Activated T-cell treated with anti-CD3 and anti-CD28 coated beads, Interleukin-2, amount 50 U/mL, for 72 hours (primary cell): ENCODE results near the gene GALK2. TPM values are rescaled to one million over a fixed set of nuclear protein-coding genes. Genes with fewer than 3 reads are reported as not detected.

Source experiments
- ATAC-seq, 2 donors: fragments of 150-1000 bp; cut with Tn5 transposase; replicated peaks in 1 of 2; 2 replicates each; pipeline ENCODE4 v1.10.0; 2021; ENCODE audit warnings: moderate library complexity in 2 of 2, mild to moderate bottlenecking in 1 of 2
- DNase-seq, 2 donors: peaks; one replicate each; pipeline ENCODE4 v3.0.0; 2021 to 2022; ENCODE audit warnings: mixed read lengths in 1 of 2
- H3K27ac Mint-ChIP-seq: one replicate; pipeline ENCODE4 v1.8.0; 2022; ENCODE audit warnings: mild to moderate bottlenecking, moderate library complexity, mixed read lengths
- H3K27me3 Mint-ChIP-seq: one replicate; pipeline ENCODE4 v1.8.0; 2022; ENCODE audit warnings: low read depth, mixed read lengths
- H3K36me3 Mint-ChIP-seq, 2 donors: one replicate each; pipeline ENCODE4 v1.8.0; 2022; ENCODE audit warnings: mixed read lengths in 2 of 2, mild to moderate bottlenecking in 1 of 2; ENCODE audit not compliant: insufficient read depth in 2 of 2
- H3K4me1 Mint-ChIP-seq: one replicate; pipeline ENCODE4 v1.8.0; 2022; ENCODE audit warnings: low read depth, mixed read lengths
- H3K4me3 Mint-ChIP-seq, 2 donors: one replicate each; pipeline ENCODE4 v1.8.0; 2022; ENCODE audit warnings: mild to moderate bottlenecking in 2 of 2, mixed read lengths in 2 of 2, moderate library complexity in 2 of 2
- H3K9me3 Mint-ChIP-seq, 2 donors: one replicate each; pipeline ENCODE4 v1.8.0; 2022; ENCODE audit warnings: mixed read lengths in 2 of 2
- total RNA-seq, 2 donors: library from RNA; stranded (reverse); gene quantifications; one replicate each; pipeline ENCODE4 v1.2.3, GENCODE V29; 2022

Gene GALK2
- total RNA-seq: 10 to 100 TPM; 27.3 to 37.8 TPM

DNA sequence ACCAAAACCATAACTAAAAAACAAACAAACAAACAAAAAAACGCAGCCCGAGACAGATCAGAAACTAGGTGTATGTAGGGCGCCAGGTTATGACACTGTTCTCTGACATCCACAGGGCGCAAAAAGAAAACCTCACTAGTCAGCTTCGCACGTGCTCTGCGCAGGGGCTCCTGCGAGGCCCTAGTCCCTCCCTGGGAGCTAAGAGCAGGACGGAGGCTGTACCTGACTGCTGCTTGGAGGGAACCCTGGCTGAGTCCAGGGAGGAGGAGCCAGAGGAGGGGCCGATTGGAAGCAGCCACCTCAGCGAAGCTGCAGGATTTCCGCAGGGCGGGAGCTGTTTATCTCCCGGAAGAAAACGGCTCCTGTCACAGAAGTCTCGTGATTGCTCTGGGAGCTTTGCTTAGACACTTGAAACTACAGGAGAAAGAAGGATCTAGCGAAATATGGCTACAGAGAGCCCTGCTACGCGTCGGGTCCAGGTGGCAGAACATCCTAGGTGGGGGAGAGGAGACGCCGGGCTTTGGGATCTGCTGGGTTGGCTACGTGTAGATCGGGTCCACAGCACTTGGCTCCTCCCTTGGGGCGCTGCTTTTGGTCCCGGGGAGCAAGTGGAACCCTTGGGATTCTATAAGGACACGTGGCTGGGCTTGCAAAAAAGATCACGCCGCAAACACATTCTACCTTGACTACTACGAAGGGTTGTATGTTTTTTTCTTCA lies at the start of gene GALK2:
GALK2 (plus strand) TSS at position 368 of the 718 bp plus-strand sequence; CDS start at position 444, 76 bp downstream.
- no peaks in the 10 kb centered on the region for H3K9me3 Mint-ChIP-seq
- peaks cover 2% of the 10 kb centered on the region in 2 donors for H3K36me3 Mint-ChIP-seq
- peaks cover 37% of the 10 kb centered on the region for H3K4me1 Mint-ChIP-seq
- H3K27ac Mint-ChIP-seq: peak within 1 kb of the TSS; percentile 100
- H3K4me3 Mint-ChIP-seq: peak within 1 kb of the TSS; percentile 93 to 99
- no peaks in the 10 kb centered on the region for H3K27me3 Mint-ChIP-seq
- ATAC-seq (peak; percentile 100), DNase-seq (peak; percentile 79 to 83)

DNA sequence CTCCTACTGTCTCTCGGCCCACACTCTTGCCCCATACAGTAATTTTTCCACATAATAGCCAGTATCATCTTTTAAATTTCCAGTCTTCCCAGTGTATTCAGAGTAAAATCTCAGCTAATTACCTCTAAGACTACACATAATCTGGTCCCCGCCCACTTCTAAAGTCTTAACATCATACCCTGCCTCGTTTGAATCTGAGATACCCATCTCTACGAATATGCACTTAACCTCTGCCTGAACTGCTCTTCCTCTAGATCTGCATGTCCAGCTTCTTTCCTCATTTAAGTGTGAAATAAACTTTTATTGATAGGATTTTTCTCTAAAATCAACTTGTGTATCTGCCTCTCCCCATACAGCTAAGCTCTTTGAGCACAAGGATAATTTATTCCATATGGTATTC lies 49.2 kb upstream of the GALK2 start:
- Mint-ChIP-seq H3K27ac (no peak overlapping the region), H3K36me3 (peaks cover 5 to 9% of the 10 kb centered on the region in 2 donors), H3K4me3 (no peak overlapping the region), H3K4me1 (no peaks in the 10 kb centered on the region), H3K27me3 (no peaks in the 10 kb centered on the region), H3K9me3 (no peaks in the 10 kb centered on the region)
- DNase-seq: no peak
- ATAC-seq: no peak

DNA sequence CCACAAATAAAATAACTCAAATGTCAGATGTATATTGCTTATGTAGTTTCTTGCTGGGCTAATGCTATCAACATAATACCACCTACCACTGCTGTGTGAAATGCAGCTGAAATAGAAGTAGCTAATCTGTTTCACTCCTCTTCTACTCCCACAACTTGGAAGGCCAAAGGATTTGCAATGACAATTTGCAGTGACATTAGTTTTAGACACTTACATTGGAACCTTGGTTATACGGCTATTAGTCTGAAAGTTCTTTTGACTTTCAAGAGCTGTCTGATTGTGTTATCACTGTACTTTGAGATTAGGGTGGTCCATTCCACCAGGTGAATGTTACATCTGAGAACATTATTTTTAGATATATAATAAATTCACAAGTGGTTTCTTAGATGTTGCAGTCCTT lies 48.1 kb upstream of the GALK2 start:
- no peak overlapping the region for H3K4me3 Mint-ChIP-seq
- no peak for DNase-seq
- no peaks in the 10 kb centered on the region for H3K4me1 Mint-ChIP-seq
- no peak for ATAC-seq
- H3K27me3 Mint-ChIP-seq: no peaks in the 10 kb centered on the region
- no peak overlapping the region for H3K27ac Mint-ChIP-seq
- no peaks in the 10 kb centered on the region for H3K9me3 Mint-ChIP-seq
- peaks cover under 1 to 5% of the 10 kb centered on the region in 2 donors for H3K36me3 Mint-ChIP-seq

DNA sequence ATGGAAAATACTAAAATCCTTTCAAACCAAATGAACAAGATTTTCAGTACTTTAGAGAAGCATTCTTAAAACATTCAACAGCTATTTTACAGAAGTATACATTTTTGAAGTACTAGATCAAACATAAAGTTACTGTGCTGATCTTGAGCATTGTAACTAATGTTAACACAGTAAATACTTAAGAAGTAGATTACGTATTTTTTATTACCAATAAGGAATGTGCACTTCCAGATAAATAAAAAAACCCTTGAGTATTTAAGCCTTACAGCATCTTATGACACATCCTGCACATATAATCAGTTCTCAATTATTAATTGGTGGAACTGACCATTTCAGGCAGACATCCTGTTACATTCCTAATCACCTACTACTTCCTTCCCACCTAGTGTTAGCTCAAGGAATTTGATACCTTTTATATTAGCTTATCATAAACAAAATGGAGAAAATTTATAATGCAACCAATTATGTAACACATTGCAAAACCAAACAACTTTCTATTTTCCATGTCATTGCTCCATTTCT lies 47.4 kb upstream of the GALK2 start:
- ATAC-seq (no peak), DNase-seq (no peak)
- H3K36me3 Mint-ChIP-seq: peaks cover 0 to 7% of the 10 kb centered on the region in 2 donors
- no peaks in the 10 kb centered on the region for H3K27me3 Mint-ChIP-seq
- no peak overlapping the region for H3K27ac Mint-ChIP-seq
- H3K4me1 Mint-ChIP-seq: no peaks in the 10 kb centered on the region
- H3K4me3 Mint-ChIP-seq: no peak overlapping the region
- H3K9me3 Mint-ChIP-seq: no peaks in the 10 kb centered on the region

DNA sequence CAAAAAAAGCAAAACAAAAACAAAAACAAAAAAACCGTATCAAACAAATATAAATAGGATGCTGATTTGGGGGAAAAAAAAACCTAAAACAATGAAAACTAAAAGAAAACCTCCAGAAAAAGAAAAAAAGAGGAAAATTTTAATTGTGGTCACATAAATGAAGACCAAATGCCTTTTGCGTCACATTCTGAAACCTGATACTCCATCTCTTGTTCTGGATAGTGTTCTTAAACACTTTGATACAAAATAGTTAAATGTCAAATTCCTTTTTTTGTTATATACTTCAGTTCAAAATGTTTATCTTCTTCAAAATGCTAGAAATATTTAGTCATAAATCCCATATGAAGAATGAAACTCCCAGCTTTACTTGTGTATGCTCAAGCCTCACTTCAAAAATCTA lies 45.7 kb upstream of the GALK2 start:
- peaks cover 0 to 14% of the 10 kb centered on the region in 2 donors for H3K36me3 Mint-ChIP-seq
- no peak for DNase-seq
- no peaks in the 10 kb centered on the region for H3K4me1 Mint-ChIP-seq
- no peaks in the 10 kb centered on the region for H3K9me3 Mint-ChIP-seq
- no peak overlapping the region for H3K27ac Mint-ChIP-seq
- H3K4me3 Mint-ChIP-seq: no peak overlapping the region
- H3K27me3 Mint-ChIP-seq: no peaks in the 10 kb centered on the region
- ATAC-seq: no peak

DNA sequence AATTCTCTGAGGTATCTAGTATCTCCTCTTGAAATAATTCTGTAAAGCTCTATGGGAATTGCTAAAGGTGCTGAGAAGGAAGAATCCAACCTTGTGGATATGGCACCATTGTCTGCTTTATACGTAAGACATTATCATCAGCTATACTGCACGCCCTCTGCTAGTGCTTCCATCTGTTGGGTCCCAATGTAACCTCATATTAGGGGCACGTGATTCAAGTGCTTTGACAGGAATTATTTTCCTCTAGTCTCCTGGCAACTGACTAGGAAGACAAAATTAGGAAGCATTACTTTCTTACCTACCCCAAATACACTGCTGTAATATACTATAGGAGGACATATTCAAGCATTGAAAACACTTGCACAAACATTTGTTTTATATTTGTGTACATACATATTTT lies 38.6 kb upstream of the GALK2 start:
- Mint-ChIP-seq H3K4me1 (peaks cover 7% of the 10 kb centered on the region), H3K36me3 (peaks cover 2 to 32% of the 10 kb centered on the region in 2 donors), H3K27ac (no peak overlapping the region), H3K9me3 (no peaks in the 10 kb centered on the region), H3K27me3 (no peaks in the 10 kb centered on the region), H3K4me3 (no peak overlapping the region)
- ATAC-seq (no peak), DNase-seq (no peak)

DNA sequence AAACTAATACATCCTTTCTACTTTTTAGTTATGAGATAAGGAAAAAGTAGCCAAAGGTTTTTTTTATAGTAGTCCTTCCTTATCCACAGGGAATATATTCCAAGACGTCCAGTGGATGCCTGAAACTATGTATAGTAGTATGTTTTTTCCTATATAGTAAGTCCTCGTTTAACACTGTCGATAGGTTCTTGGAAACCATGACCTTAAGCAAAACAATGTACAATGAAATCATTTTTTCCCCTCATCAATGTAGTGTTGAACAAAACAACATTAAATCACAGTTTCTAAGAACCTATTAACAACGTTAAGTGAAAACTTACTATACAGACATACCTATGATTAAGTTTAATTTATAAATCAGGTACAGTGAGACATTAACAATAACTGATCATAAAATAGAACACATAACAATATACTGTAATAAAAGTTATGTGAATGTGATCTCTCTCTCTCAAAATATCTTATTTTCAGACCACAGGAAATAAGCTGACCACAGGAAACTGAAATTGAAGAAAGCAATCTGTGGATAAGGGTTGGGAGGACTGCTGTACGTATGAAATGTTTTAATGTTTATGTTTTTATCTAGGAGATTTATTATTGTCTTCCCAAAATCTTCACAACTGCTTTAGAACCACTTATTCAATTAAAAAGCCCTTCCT lies 35.2 kb upstream of the GALK2 start:
- Mint-ChIP-seq H3K27ac (peak overlapping the region; percentile 57), H3K27me3 (no peaks in the 10 kb centered on the region), H3K4me3 (no peak overlapping the region), H3K9me3 (no peaks in the 10 kb centered on the region), H3K36me3 (peaks cover 3 to 22% of the 10 kb centered on the region in 2 donors), H3K4me1 (peaks cover 7% of the 10 kb centered on the region)
- no peak for DNase-seq
- ATAC-seq: no peak

DNA sequence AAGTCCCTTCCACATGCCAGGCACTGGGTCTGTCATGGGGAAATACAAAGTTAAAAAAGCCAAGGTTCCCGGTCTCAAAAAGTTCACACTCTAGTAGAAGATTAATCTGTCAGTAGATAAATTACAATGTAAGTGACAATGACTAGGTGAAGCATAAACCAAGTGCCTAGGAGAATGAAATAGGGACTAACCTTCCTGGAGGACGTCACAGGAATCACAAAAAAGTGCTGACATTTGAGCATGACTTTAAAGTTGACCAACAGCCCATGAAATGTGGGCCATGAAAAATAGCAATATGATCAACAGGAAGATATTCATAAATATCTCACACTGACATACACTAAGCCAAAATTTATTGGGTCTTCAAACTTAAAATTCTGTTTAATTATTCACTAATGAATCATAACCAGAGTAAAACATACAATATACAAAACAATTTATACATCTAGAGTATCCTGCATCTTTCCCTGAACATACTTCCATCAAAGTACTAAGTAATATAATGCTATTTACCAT lies 34.6 kb upstream of the GALK2 start:
- no peaks in the 10 kb centered on the region for H3K9me3 Mint-ChIP-seq
- no peak overlapping the region for H3K4me3 Mint-ChIP-seq
- peaks cover 7% of the 10 kb centered on the region for H3K4me1 Mint-ChIP-seq
- DNase-seq (no peak), ATAC-seq (no peak)
- H3K36me3 Mint-ChIP-seq: peaks cover 3 to 22% of the 10 kb centered on the region in 2 donors
- peak overlapping the region; percentile 57 for H3K27ac Mint-ChIP-seq
- H3K27me3 Mint-ChIP-seq: no peaks in the 10 kb centered on the region

DNA sequence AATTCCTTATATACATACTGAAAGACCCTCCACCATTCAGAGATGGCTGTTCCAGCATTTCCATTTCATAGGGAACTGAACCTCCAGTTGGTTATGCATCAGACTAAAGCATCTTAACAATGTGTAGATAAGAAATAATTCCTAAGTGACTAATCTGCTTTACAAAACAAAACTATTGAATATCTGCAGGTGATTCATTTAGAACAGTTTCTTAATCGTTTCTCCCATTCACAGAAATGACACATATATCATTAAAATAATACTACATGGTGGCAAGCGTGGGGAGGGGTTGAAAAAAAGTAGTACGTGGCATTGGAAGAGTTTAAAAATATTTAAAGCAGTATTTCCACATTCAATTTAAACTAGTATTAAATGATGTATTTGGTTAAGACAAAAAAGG lies 34.1 kb upstream of the GALK2 start:
- no peaks in the 10 kb centered on the region for H3K9me3 Mint-ChIP-seq
- peaks cover 3 to 26% of the 10 kb centered on the region in 2 donors for H3K36me3 Mint-ChIP-seq
- no peak for ATAC-seq

DNA sequence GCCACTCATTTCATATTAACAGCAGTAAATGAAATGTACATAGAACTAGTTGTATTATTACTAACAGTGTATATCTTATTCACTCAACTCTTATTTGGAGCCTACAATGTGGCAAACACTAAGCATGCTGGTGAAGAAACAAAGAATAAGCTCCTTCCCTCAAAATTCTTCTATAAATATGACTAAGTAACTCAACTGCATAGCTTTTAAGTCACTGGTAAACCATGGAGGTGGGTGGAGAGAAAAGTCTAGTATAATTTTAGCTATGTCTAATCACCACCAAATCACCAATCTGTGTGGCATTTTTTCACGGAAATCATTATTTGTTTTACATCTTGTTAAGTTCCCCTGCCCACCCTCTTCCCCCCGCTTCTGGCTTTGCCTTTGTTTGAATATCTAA lies 32.2 kb upstream of the GALK2 start:
- peaks cover 8 to 33% of the 10 kb centered on the region in 2 donors for H3K36me3 Mint-ChIP-seq
- no peaks in the 10 kb centered on the region for H3K9me3 Mint-ChIP-seq
- H3K4me1 Mint-ChIP-seq: peaks cover 7% of the 10 kb centered on the region
- ATAC-seq (peak in 1 of 2 donors; percentile 61), DNase-seq (no peak)
- no peaks in the 10 kb centered on the region for H3K27me3 Mint-ChIP-seq
- no peak overlapping the region for H3K4me3 Mint-ChIP-seq
- peak overlapping the region; percentile 85 for H3K27ac Mint-ChIP-seq

More for the DNA sequence above, 34.1 kb upstream of the GALK2 start:
- peak overlapping the region; percentile 58 for H3K27ac Mint-ChIP-seq
- no peak overlapping the region for H3K4me3 Mint-ChIP-seq
- no peaks in the 10 kb centered on the region for H3K27me3 Mint-ChIP-seq
- H3K4me1 Mint-ChIP-seq: peaks cover 7% of the 10 kb centered on the region
- no peak for DNase-seq

DNA sequence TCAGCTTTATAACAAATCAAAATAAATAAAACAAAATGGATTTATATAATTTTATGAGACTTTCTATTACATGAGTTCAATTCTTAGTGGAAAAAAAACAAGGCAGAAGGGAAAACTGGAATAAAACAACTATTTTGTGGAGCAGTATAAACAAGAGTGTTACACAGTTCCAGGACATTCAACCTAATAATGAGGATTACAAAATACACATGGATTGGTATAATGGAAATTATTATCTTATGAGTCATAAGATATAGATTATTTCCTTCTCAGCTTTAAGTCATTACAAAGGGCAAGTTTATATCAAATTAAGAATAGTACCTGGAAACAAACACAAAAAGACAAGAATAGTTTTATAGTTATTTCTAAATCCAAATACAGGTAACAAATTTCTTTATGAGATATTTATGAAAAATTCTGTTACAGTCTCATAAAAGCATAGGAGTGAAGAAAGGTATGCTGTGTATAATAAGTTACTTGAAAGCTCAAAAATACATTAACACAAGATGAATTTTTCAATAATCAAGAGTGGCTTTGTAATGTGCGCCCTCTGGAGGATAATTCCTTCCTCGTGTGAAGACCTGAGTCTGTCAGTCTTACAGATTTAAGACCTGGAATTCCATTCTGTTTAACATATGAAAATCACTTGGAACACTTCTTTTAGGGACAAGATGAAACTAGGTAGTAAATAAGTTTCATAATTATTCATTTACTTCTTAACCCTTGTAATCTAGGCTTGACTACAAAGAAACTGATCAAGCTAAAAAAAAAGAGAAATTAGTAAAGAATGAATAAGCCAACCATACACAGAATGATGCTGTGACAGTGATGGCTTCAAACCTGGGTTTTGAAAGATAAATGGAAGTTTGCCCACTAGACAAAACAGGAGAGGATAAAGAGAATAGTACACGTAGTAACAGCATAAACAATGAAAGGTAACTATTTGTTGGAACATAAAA lies 24.1 kb upstream of the GALK2 start:
- peaks cover 12 to 21% of the 10 kb centered on the region in 2 donors for H3K36me3 Mint-ChIP-seq
- no peaks in the 10 kb centered on the region for H3K27me3 Mint-ChIP-seq
- peak; percentile 32 to 48 for ATAC-seq
- H3K9me3 Mint-ChIP-seq: no peaks in the 10 kb centered on the region
- H3K4me1 Mint-ChIP-seq: peaks cover 32% of the 10 kb centered on the region
- no peak overlapping the region for H3K4me3 Mint-ChIP-seq
- DNase-seq: peak; percentile 10 to 18
- peak overlapping the region; percentile 16 for H3K27ac Mint-ChIP-seq

DNA sequence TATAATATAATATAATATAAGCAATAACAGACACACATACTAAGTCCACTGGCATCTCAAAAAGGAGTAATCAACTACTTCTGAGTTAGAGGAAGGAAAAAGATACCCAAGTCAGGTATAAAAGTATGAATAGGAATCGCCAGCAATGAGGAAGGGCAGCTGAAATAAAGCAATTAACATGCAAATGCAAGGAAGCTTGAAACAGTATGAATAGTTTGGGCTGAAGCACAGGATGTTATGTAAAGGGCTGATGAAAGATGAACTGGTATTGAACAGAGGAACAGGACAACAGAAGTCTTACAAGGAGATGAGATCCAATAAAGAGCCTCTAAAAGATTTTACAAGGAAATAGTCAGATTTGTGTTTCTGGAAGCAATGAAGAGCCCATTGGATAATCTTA lies 21.7 kb upstream of the GALK2 start:
- H3K4me1 Mint-ChIP-seq: peaks cover 45% of the 10 kb centered on the region
- H3K36me3 Mint-ChIP-seq: peaks cover 3 to 7% of the 10 kb centered on the region in 2 donors
- H3K4me3 Mint-ChIP-seq: peak overlapping the region in 1 of 2 donors; percentile 36
- H3K27ac Mint-ChIP-seq: peak overlapping the region; percentile 89
- DNase-seq: no peak
- H3K27me3 Mint-ChIP-seq: no peaks in the 10 kb centered on the region
- no peak for ATAC-seq
- no peaks in the 10 kb centered on the region for H3K9me3 Mint-ChIP-seq
